Upper lobe of left lung (tissue), 4 donors: ENCODE results near the gene RAD50.

Experiments used
- CTCF ChIP-seq, 6 experiments: fragments of 450-650 bp in 4 of 6; fragments of 200-600 bp in 2 of 6; sonication (generic) in 2 of 6; IDR thresholded peaks; one replicate each; pipeline ENCODE4 v1.5.1; 2016 to 2019; ENCODE audit warnings: antibody characterized with exemption in 6 of 6
- EP300 ChIP-seq, 4 donors: sonication (generic); formaldehyde crosslinking; IDR thresholded peaks; one replicate each; pipeline ENCODE4 v1.5.1; 2017; ENCODE audit warnings: antibody characterized with exemption in 4 of 4, control low read depth in 2 of 4
- POLR2A ChIP-seq, 4 donors: fragments of 450-650 bp; IDR thresholded peaks; one replicate each; pipeline ENCODE4 v1.5.1; 2016 to 2017; ENCODE audit warnings: antibody characterized with exemption in 4 of 4, mild to moderate bottlenecking in 2 of 4

GRCh38 chr5:132657676-132658380 is 101.1 kb downstream of the RAD50 start, which contains the start of gene IL13:
- TF ChIP-seq POLR2A (IDR thresholded peaks at IDR 0.05) (no peak), EP300 (IDR thresholded peaks at IDR 0.05) (no peak), CTCF (IDR thresholded peaks at IDR 0.05) (no peak)
